Peyer's patch (tissue), 4 donors: ENCODE results near the gene BLID.

Source experiments
- POLR2A ChIP-seq, 2 donors: fragments of 450-650 bp; IDR thresholded peaks; one replicate each; pipeline ENCODE4 v1.5.1; 2017; ENCODE audit warnings: antibody characterized with exemption in 2 of 2, mild to moderate bottlenecking in 2 of 2, moderate library complexity in 2 of 2
- TF ChIP-seq, protein P1 (sequence below), 6 experiments: fragments of 450-650 bp in 4 of 6; fragments of 200-600 bp in 2 of 6; sonication (generic) in 1 of 6; IDR thresholded peaks; one replicate each; pipeline ENCODE4 v1.5.1; 2017 to 2019; ENCODE audit warnings: antibody characterized with exemption in 6 of 6, mild to moderate bottlenecking in 3 of 6, moderate library complexity in 1 of 6

DNA sequence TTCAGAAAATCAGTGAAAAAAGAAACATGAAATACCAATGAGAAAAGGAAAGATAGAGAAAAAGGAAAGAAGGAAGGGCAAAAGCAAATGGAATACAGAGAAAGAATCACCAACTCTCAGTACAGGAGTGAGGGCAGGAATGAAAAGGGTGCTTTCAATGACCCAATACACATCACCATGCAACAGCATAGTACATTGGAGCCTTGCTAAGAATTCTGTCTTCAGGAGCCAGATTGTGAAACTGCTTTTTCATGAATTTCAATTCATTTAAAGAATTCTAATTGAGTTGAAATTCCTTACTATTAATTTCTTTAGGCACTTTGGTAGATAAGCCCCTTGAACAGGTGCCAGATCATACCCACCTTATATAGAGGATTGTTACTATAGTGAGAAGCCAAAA is 34.9 kb downstream of the BLID start:
- TF ChIP-seq POLR2A (IDR thresholded peaks at IDR 0.05), result no peak
- TF ChIP-seq, protein P1, sequence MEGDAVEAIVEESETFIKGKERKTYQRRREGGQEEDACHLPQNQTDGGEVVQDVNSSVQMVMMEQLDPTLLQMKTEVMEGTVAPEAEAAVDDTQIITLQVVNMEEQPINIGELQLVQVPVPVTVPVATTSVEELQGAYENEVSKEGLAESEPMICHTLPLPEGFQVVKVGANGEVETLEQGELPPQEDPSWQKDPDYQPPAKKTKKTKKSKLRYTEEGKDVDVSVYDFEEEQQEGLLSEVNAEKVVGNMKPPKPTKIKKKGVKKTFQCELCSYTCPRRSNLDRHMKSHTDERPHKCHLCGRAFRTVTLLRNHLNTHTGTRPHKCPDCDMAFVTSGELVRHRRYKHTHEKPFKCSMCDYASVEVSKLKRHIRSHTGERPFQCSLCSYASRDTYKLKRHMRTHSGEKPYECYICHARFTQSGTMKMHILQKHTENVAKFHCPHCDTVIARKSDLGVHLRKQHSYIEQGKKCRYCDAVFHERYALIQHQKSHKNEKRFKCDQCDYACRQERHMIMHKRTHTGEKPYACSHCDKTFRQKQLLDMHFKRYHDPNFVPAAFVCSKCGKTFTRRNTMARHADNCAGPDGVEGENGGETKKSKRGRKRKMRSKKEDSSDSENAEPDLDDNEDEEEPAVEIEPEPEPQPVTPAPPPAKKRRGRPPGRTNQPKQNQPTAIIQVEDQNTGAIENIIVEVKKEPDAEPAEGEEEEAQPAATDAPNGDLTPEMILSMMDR (IDR thresholded peaks at IDR 0.05), result no peak
